GM18858 (cell line): Measurements from ENCODE around the gene PCDHGA1.
"Not testable (repeated sequence)": the region's sequence is repeated elsewhere in the genome, so short reads cannot be mapped to it uniquely, and the experiment has no call there.

Experiments used
- ATAC-seq: cut with Tn5 transposase; IDR thresholded peaks from one replicate; pipeline ENCODE4 v1.9.1; 2021; ENCODE audit not compliant: unreplicated experiment

Gene PCDHGA1

GRCh38 chr5:141346017-141346416 is 15.7 kb downstream of the PCDHGA1 start:
- ATAC-seq = not testable (repeated sequence)

DNA sequence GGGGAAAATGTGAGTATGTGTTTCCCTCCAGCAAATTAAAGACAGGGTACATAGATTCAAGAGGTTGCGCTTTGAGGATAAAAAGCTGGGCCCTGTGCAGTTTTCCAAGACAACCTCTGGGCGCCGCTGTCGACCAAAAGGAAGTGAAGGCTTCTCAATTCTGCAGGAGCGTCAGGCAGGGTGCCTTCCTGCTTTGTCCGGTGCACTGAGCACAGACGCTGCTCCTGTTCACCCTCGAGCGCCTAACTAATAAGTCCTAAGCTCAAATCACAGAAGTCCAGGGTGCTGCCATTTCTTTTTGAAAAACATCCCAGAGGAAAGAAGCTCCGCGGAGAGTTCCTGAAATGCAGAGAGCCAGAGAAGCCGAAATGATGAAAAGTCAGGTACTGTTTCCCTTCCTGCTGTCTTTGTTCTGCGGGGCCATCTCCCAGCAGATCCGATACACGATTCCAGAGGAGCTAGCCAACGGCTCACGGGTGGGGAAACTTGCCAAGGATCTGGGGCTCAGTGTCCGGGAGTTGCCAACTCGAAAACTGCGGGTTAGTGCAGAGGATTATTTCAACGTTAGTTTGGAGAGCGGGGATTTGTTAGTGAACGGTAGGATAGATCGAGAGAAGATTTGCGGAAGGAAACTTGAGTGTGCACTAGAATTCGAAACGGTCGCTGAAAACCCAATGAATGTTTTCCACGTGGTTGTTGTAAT is 19.8 kb downstream of the PCDHGA1 start, which contains the start of gene PCDHGB1:
Gene PCDHGB1 (plus strand): TSS at position 183 of the 703 bp plus-strand sequence. CDS start 162 bp downstream, at position 345.
- ATAC-seq = no peak

- no peak for ATAC-seq
These were observed 21.3 kb downstream of the PCDHGA1 start for GRCh38 chr5:141351591-141351990.

- no peak for ATAC-seq
These were observed 24.7 kb downstream of the PCDHGA1 start, which contains the start of gene PCDHGA4 for GRCh38 chr5:141354900-141355469. Gene PCDHGA4 (plus strand): TSS chr5:141355021. CDS start chr5:141355108, 87 bp downstream.

GRCh38 chr5:141355641-141356040 is 25.3 kb downstream of the PCDHGA1 start:
- no peak for ATAC-seq

DNA sequence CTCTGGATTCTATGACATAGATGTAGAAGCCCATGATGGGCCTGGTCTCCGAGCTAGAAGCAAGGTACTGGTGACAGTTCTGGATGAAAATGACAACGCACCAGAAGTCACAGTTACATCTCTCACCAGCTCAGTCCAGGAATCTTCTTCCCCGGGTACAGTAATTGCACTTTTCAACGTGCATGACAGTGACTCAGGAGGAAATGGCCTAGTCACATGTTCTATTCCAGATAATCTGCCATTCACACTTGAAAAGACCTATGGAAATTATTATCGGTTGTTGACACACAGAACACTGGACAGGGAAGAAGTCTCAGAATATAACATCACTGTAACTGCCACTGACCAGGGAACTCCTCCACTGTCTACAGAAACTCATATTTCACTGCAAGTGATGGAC is 25.8 kb downstream of the PCDHGA1 start:
- no peak for ATAC-seq

GRCh38 chr5:141356950-141357349 is 26.6 kb downstream of the PCDHGA1 start:
- no peak for ATAC-seq

GRCh38 chr5:141359790-141360426 is 29.6 kb downstream of the PCDHGA1 start, which contains the start of gene PCDHGB2:
Gene PCDHGB2 (plus strand): TSS chr5:141359994. CDS start chr5:141360136, 142 bp downstream.
- ATAC-seq = peak; percentile 51

GRCh38 chr5:141360685-141361084 is 30.4 kb downstream of the PCDHGA1 start:
- ATAC-seq = no peak

GRCh38 chr5:141362719-141363118 is 32.4 kb downstream of the PCDHGA1 start:
- ATAC-seq = no peak

- ATAC-seq = no peak
These were observed 33.8 kb downstream of the PCDHGA1 start, which contains the start of gene PCDHGA5 for GRCh38 chr5:141363952-141364660. Gene PCDHGA5 (plus strand): TSS chr5:141364162. CDS start chr5:141364331, 169 bp downstream.

DNA sequence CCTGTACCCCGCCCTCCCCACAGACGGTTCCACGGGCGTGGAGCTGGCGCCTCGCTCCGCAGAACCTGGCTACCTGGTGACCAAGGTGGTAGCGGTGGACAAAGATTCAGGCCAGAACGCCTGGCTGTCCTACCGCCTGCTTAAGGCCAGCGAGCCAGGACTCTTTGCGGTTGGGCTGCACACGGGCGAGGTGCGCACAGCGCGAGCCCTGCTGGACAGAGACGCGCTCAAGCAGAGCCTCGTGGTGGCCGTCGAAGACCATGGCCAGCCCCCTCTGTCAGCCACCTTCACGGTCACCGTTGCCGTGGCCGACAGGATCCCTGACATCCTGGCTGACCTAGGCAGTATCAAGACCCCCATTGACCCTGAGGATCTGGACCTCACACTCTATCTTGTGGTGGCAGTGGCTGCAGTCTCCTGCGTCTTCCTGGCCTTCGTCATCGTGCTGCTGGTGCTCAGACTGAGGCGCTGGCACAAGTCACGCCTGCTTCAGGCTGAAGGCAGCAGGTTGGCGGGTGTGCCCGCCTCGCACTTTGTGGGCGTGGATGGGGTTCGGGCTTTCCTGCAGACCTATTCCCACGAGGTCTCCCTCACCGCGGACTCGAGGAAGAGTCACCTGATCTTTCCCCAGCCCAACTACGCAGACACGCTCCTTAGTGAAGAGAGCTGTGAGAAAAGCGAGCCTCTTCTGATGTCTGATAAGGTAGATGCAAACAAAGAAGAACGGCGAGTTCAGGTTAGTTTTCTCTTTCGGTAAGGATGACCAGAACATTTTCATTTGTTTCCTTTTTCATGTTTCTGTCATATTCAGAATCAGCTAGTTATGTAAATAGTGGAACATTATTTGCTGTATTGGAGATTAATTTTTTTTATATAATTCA is 35.9 kb downstream of the PCDHGA1 start:
- ATAC-seq = no peak

DNA sequence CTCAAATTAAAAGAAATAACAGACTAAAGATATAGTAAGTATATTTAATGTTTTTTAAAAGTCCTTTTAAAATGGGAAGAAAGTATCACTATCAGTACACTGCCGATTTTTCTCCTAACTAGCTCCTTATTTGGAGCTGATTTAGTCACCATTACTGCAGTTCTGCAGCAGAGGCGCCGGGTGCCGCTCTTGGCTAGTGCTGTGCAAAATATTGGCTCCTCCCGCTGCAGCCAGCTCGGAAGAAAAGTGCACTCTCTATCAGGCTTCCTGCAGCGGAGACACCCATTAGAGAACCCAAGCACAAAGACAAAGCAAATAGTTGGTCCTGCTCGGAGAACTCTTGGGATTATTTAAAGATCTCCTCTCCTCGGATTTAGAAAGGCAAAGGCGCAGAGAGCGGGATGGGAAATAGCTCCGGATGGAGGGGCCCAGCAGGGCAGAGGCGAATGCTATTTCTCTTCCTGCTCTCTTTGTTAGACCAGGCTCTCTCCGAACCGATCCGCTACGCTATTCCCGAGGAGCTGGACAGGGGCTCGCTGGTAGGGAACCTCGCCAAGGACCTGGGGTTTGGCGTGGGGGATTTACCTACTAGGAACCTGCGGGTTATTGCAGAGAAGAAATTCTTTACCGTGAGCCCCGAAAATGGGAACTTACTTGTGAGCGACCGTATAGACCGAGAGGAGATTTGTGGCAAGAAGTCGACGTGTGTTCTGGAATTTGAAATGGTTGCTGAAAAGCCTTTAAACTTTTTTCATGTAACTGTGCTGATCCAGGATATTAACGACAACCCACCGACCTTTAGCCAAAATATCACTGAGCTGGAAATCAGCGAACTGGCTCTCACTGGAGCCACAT is 39.9 kb downstream of the PCDHGA1 start, which contains the start of gene PCDHGB3:
Gene PCDHGB3 (plus strand): TSS at position 249 of the 855 bp plus-strand sequence. CDS start 153 bp downstream, at position 402.
- no peak for ATAC-seq

DNA sequence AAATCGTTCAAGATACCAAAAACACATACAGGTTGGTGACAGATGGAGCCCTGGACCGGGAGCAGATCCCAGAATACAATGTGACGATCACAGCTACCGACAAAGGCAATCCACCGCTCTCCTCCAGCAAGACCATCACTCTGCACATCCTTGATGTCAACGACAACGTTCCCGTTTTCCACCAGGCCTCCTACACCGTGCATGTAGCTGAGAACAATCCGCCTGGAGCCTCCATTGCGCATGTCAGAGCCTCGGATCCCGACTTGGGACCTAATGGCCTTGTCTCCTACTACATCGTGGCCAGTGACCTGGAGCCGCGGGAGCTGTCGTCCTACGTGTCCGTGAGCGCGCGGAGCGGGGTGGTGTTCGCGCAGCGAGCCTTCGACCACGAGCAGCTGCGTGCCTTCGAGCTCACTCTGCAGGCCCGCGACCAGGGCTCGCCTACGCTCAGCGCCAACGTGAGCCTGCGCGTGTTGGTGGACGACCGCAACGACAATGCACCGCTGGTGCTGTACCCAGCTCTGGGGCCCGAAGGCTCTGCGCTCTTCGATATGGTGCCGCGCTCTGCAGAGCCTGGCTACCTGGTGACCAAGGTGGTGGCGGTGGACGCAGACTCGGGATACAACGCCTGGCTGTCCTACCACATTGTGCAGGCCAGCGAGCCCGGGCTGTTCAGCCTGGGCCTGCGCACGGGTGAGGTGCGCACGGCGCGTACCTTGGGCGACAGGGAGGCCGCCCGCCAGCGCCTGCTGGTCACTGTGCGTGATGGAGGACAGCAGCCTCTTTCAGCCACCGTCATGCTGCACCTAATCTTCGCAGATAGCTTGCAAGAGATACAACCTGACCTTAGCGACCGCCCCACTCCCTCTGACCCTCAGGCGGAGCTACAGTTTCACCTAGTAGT is 41.5 kb downstream of the PCDHGA1 start:
- ATAC-seq = no peak

GRCh38 chr5:141373673-141374317 is 43.5 kb downstream of the PCDHGA1 start, which contains the start of gene PCDHGA6:
Gene PCDHGA6 (plus strand): TSS chr5:141373891. CDS start chr5:141374084, 193 bp downstream.
- ATAC-seq = no peak

DNA sequence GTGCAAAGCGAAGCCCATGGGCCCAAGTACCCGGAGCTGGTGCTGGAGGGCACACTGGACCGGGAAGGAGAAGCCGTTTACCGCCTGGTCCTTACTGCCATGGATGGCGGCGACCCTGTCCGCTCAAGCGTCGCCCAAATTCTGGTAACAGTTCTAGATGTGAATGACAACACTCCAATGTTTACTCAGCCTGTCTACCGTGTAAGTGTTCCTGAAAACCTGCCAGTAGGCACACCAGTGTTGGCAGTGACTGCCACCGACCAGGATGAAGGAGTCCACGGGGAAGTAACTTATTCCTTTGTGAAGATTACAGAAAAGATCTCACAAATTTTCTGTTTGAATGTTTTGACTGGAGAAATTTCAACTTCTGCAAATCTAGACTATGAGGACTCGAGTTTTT is 44.3 kb downstream of the PCDHGA1 start:
- ATAC-seq = no peak

- not testable (repeated sequence) for ATAC-seq
These were observed 45.3 kb downstream of the PCDHGA1 start for GRCh38 chr5:141375444-141376155.
